Adrenal gland (tissue), 5 donors: ENCODE results near the gene ZNF683.

ENCODE experiments used
- CTCF ChIP-seq, 6 experiments: fragments of 450-650 bp in 4 of 6; fragments of 200-600 bp in 2 of 6; sonication (generic) in 1 of 6; IDR thresholded peaks; 1 replicate in 5 of 6; 2 replicates in 1 of 6; pipeline versions ENCODE4 v1.5.1 to v1.8.0; 2016 to 2021; ENCODE audit warnings: antibody characterized with exemption in 6 of 6, mild to moderate bottlenecking in 2 of 6, moderate library complexity in 1 of 6
- POLR2A ChIP-seq, 2 donors: fragments of 450-650 bp; IDR thresholded peaks; one replicate each; pipeline ENCODE4 v1.6.1; 2017; ENCODE audit warnings: antibody characterized with exemption in 2 of 2, mild to moderate bottlenecking in 2 of 2, moderate library complexity in 1 of 2
- donor health status: DM: no; HTN: no; CAD: no.

DNA sequence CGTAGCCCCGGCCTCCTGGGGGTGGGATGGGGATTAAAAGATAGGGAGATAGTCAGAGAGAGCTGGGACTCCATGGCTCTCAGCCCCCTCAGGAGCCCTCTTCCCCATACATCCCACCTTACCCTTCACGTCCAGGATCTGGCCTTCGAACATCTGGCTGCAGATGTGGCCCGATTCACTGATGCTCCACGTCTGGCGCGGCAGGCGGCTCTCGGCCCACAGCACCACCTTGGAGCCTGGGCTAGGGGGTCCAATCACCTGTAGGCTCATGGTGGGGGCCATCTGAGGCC, 50.6 kb downstream of the ZNF683 start:
- no peak for TF ChIP-seq POLR2A (IDR thresholded peaks at IDR 0.05)
- no peak for TF ChIP-seq CTCF (IDR thresholded peaks at IDR 0.05)
